ENCODE measurements around the gene TOGARAM1.
A peak's percentile ranks its signal among the peaks of the same experiment; 100 is the strongest.

The TOGARAM1 gene

DNA sequence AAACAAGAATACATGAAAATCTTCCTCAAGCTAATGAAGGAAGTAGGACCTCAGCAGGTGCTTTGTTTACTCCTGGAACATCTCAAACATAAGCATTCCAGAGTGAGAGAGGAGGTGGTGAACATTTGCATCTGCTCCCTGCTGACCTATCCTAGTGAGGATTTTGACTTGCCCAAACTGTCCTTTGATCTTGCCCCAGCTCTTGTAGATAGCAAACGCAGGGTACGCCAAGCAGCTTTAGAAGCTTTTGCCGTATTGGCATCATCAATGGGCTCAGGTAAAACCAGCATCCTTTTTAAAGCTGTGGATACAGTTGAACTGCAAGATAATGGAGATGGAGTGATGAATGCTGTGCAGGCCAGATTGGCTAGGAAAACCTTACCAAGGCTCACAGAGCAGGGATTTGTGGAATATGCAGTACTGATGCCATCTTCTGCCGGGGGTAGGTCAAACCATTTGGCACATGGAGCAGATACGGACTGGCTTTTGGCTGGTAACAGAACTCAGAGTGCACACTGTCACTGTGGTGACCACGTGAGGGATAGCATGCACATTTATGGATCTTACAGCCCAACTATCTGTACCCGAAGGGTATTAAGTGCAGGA lies 1.9 kb downstream of the TOGARAM1 start:
- ChIA-PET CTCF (interaction anchor here (1.2 kb wide), 1 partner anchor 50 kb away, joined by 5 read pairs; no protein-coding TSS in a partner anchor), POLR2A (ENCODE audit: low non-redundant PET) (no interaction called here)
- peak; percentile 5 for DNase-seq (ENCODE audit: low spot score)
- no peak overlapping the region for H3K27ac ChIP-seq
- TF ChIP-seq, protein P1, sequence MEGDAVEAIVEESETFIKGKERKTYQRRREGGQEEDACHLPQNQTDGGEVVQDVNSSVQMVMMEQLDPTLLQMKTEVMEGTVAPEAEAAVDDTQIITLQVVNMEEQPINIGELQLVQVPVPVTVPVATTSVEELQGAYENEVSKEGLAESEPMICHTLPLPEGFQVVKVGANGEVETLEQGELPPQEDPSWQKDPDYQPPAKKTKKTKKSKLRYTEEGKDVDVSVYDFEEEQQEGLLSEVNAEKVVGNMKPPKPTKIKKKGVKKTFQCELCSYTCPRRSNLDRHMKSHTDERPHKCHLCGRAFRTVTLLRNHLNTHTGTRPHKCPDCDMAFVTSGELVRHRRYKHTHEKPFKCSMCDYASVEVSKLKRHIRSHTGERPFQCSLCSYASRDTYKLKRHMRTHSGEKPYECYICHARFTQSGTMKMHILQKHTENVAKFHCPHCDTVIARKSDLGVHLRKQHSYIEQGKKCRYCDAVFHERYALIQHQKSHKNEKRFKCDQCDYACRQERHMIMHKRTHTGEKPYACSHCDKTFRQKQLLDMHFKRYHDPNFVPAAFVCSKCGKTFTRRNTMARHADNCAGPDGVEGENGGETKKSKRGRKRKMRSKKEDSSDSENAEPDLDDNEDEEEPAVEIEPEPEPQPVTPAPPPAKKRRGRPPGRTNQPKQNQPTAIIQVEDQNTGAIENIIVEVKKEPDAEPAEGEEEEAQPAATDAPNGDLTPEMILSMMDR (conservative IDR thresholded peaks at IDR 0.05; ENCODE audit: low read depth) = no peak

DNA sequence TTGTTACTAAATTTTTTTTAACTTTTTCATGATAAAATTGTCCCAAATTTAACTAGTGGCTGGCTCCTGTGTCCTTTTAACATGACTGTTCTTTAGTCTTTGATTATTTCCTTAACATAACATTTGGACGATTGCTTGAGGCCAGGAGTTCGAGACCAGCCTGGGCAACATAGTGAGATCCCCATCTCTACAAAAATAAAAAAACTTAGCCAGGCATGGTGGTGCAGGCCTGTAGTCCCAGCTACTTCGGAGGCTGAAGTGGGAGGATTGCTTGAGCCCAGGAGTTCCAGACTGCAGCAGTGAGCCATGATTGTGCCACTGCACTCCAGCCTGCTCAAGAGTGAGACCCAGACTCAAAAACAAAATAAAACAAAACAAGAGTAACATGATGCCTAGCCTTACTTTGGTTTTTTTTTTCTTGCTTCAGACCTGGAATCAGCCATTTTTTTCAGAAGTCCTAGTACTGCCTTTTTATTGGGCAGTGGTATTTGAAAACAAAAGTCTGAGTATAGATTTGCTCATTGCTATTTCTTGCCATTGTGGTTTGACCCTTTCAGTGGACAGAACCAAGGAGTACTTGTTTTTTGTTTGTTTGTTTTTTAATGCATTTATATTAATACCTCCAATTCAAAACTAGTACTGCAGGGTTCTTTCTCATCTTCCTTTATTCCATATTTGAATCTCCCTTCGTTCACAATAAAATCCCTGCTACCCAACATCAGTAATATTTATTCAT lies 4.8 kb downstream of the TOGARAM1 start:
- ChIA-PET CTCF (no interaction called here), POLR2A (ENCODE audit: low non-redundant PET) (no interaction called here)
- DNase-seq (ENCODE audit: low spot score) = no peak
- H3K27ac ChIP-seq = no peak overlapping the region
- TF ChIP-seq, protein P1 (conservative IDR thresholded peaks at IDR 0.05; ENCODE audit: low read depth) = no peak

DNA sequence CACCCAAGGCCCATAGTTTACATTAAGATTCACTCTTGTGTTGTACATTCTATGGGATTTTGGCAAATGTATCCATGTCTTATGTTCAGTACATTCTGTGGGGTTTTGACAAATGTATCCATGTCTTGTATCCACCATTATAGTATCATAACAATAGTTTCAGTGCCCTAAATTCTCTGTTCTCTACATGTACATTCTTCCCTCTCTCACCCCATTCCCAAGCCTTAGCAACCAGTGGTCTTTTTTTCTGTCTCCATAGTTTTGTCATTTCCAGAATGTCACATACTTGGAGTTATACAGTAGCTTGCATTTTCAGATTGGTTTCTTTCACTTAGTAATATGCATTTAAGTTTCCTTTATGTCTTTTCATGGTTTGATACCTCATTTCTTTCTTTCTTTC lies 6.7 kb downstream of the TOGARAM1 start:
- ChIA-PET POLR2A (ENCODE audit: low non-redundant PET) (no interaction called here), CTCF (no interaction called here)
- DNase-seq (ENCODE audit: low spot score) = no peak
- no peak overlapping the region for H3K27ac ChIP-seq
- TF ChIP-seq, protein P1 (conservative IDR thresholded peaks at IDR 0.05; ENCODE audit: low read depth) = no peak

DNA sequence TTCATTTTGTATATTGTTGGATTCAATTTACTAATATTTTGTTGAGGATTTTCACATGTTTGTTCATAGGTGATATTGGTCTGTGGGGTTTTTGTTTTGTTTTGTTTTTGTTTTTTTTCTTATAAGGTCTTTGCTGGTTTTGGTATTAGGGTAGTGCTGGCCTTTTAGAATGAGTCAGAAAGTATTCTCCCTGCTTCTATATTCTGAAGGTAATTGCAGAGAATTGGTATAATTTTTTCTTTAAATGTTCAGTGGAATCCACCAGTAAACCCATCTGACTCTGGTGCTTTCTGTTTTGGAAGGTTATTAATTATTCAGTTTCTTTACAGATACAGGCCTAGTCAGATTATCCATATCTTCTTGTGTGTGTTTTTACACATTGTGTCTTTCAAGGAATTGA lies 8.9 kb downstream of the TOGARAM1 start:
- TF ChIP-seq, protein P1 (conservative IDR thresholded peaks at IDR 0.05; ENCODE audit: low read depth) = no peak

DNA sequence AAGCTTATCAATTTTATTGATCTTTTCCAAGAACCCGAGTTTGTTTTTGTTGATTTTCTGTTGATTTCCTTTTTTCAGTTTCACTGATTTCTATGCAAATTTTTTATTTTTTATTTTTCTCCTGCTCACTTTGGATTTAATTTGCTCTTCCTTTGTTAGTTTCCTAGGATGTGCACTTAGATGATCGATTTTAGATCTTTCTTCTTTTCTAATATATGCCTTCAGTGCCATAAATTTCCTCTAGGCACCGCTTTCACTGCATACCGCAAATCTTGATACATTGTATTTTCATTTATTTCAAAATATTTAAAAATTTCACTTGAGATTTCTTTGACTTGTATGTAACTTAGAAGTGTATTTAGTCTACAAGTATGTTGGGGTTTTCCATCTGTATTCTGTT lies 9.5 kb downstream of the TOGARAM1 start:
- DNase-seq (ENCODE audit: low spot score) = no peak
- TF ChIP-seq, protein P1 (conservative IDR thresholded peaks at IDR 0.05; ENCODE audit: low read depth) = no peak
- H3K27ac ChIP-seq = no peak overlapping the region
- POLR2A ChIA-PET (ENCODE audit: low non-redundant PET) = no interaction called here
- CTCF ChIA-PET = no interaction called here

More for the DNA sequence above, 8.9 kb downstream of the TOGARAM1 start:
- no peak for DNase-seq (ENCODE audit: low spot score)
- ChIA-PET POLR2A (ENCODE audit: low non-redundant PET) (no interaction called here), CTCF (no interaction called here)
- H3K27ac ChIP-seq = no peak overlapping the region

DNA sequence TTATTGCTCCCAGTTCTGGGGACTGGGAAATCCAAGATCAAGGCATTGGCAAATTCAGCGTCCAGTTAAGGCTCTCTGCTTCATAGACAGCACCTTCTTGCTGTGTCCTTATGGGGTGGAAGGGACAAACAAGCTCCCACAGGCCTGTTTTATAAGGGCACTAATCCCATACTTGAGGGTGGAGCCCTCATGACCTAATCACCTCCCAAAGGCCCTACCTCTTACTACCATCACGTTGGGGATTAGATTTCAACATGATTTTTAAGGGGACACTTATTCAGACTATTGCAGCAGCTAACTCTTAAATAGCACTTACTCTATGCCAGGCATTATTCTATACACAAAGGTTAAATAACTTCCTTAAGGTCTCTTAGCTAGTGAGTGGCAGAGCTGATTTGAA lies 17.3 kb downstream of the TOGARAM1 start:
- TF ChIP-seq, protein P1 (conservative IDR thresholded peaks at IDR 0.05; ENCODE audit: low read depth) = no peak
- ChIA-PET CTCF (interaction anchor here (0.5 kb wide), 1 partner anchor 11 kb away, joined by 3 read pairs; no protein-coding TSS in a partner anchor), POLR2A (ENCODE audit: low non-redundant PET) (no interaction called here)
- H3K27ac ChIP-seq = no peak overlapping the region
- no peak for DNase-seq (ENCODE audit: low spot score)

Measured in RWPE1 (cell line).